ENCODE data around the gene GRK2. TPM values are rescaled to one million over a fixed set of nuclear protein-coding genes. Genes with fewer than 3 reads are reported as not detected.

GRK2 gene
- total RNA-seq, 4 donors from 2014 or later = 44.0 to 76.9 (median 64.8) TPM

DNA sequence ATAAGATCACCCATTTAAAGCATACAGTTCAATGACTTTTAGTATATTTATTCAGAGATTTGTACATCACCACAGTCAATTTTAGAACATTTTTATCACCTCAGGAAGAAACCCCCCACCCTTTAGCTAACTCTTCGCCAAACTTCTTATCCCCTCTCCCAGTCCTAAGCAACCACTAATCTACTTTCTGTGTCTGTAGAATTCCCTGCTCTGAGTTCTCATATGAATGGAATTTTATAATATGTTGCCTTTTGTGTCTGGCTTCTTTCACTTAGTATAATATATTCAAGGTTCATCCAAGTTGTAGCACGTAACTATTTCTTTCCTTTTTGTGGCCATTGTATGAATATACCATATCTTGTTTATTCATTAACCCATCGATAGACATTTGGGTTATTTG, 26.4 kb downstream of the GRK2 start:
- H3K27ac ChIP-seq = no peak overlapping the region
- WGBS, 2 donors (ENCODE audit: low coverage in 1 of 2) = 22 to 39% methylated on average over 3 of the region's 3 CpGs

DNA sequence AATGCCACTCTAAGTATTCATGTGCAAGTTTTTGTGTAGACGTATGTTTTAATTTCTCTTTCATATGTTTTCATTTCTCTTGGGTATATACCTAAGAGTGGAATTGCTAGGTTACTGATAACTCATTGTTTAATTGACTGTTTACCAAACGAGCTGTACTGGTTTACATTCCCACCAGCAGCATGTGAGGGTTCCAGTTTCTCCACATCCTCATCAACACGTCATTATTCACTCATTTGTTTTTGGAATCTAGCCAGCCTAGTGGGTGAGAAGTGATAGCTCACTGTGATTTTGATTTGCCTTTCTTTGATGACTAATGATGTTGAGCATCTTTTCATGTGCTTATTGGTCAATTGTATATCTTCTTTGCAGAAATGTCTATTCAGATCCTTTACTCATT, 26.8 kb downstream of the GRK2 start:
- 0 to 19% methylated on average over 3 of the region's 3 CpGs for WGBS, 2 donors (ENCODE audit: low coverage in 1 of 2)
- TF ChIP-seq, protein P1, sequence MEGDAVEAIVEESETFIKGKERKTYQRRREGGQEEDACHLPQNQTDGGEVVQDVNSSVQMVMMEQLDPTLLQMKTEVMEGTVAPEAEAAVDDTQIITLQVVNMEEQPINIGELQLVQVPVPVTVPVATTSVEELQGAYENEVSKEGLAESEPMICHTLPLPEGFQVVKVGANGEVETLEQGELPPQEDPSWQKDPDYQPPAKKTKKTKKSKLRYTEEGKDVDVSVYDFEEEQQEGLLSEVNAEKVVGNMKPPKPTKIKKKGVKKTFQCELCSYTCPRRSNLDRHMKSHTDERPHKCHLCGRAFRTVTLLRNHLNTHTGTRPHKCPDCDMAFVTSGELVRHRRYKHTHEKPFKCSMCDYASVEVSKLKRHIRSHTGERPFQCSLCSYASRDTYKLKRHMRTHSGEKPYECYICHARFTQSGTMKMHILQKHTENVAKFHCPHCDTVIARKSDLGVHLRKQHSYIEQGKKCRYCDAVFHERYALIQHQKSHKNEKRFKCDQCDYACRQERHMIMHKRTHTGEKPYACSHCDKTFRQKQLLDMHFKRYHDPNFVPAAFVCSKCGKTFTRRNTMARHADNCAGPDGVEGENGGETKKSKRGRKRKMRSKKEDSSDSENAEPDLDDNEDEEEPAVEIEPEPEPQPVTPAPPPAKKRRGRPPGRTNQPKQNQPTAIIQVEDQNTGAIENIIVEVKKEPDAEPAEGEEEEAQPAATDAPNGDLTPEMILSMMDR (IDR thresholded peaks at IDR 0.05) = no peak
- TF ChIP-seq EP300 (IDR thresholded peaks at IDR 0.05) (no peak), POLR2A (IDR thresholded peaks at IDR 0.05) (no peak), POLR2AphosphoS5 (IDR thresholded peaks at IDR 0.05) (no peak)
- Histone ChIP-seq H3K4me1 (peaks cover 0 to 47% (median 19%) of the 10 kb centered on the region in 3 donors), H3K27ac (no peak overlapping the region), H3K36me3 (peaks cover 0 to 62% of the 10 kb centered on the region in 2 donors), H3K9me3 (peaks cover 0 to 10% (median 0%) of the 10 kb centered on the region in 3 donors), H3K27me3 (no peaks in the 10 kb centered on the region), H3K4me3 (no peak overlapping the region)
- ATAC-seq = no peak

More for the DNA sequence above, 26.4 kb downstream of the GRK2 start:
- Histone ChIP-seq H3K9me3 (peaks cover 0 to 10% (median 0%) of the 10 kb centered on the region in 3 donors), H3K27me3 (no peaks in the 10 kb centered on the region), H3K36me3 (peaks cover 0 to 58% of the 10 kb centered on the region in 2 donors), H3K4me3 (no peak overlapping the region), H3K4me1 (peaks cover 0 to 52% (median 23%) of the 10 kb centered on the region in 3 donors)
- no peak for ATAC-seq
- no peak for TF ChIP-seq POLR2A (IDR thresholded peaks at IDR 0.05)
- TF ChIP-seq, protein P1 (IDR thresholded peaks at IDR 0.05) = no peak
- TF ChIP-seq POLR2AphosphoS5 (IDR thresholded peaks at IDR 0.05) = no peak
- no peak for TF ChIP-seq EP300 (IDR thresholded peaks at IDR 0.05)

DNA sequence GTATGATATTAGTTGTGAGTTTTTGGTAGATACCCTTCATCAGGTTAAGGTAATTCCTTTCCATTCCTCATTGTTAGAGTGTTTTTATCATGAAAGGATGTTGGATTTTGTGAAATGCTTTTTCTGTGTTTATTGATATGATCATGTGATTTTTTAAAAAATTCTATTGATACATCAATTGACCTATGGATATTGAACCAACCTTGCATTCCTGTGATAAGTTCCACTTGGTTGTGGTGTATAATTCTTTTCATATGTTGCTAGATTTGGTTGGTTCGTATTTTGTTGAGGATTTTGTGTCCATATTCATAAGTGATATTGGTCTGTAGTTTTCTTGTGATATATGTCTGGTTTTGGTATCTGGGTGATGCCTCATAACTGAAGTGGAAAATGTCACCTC, 29.6 kb downstream of the GRK2 start:
- peaks cover 0 to 10% (median 0%) of the 10 kb centered on the region in 3 donors for H3K9me3 ChIP-seq
- 100% methylated on average over 1 of the region's 1 CpG for WGBS, 2 donors (ENCODE audit: low coverage in 1 of 2)
- no peak overlapping the region for H3K4me3 ChIP-seq
- ATAC-seq = no peak
- H3K4me1 ChIP-seq = peaks cover 0 to 29% (median 6%) of the 10 kb centered on the region in 3 donors
- no peak for TF ChIP-seq EP300 (IDR thresholded peaks at IDR 0.05)
- TF ChIP-seq, protein P1 (IDR thresholded peaks at IDR 0.05) = no peak
- TF ChIP-seq POLR2AphosphoS5 (IDR thresholded peaks at IDR 0.05) = no peak
- no peak for TF ChIP-seq POLR2A (IDR thresholded peaks at IDR 0.05)
- no peaks in the 10 kb centered on the region for H3K27me3 ChIP-seq
- no peak overlapping the region for H3K27ac ChIP-seq
- H3K36me3 ChIP-seq = peaks cover 0 to 83% of the 10 kb centered on the region in 2 donors

DNA sequence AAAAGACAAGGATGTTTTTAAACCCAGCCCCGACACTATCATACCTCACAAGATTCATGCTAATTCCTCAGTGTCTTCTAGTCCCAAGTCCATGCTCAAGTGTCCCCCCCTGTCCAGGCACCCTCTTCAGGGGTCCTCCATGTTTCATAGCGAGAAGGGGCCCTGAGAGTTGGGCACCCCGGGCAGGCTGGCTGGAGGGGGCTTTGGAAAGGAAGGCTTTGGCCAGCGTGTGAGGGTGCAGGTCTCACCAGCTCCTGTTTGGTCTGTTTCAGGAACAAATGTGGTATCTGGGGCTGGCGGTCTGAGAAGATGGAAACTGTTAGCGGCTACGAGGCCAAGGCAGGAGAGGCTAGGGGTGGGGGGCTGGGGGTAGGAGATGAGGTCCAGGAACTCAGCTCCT, 32.5 kb downstream of the GRK2 start:
- no peaks in the 10 kb centered on the region for H3K27me3 ChIP-seq
- 80 to 89% methylated on average over 1 of the region's 7 CpGs for WGBS, 2 donors (ENCODE audit: low coverage in 1 of 2)
- H3K27ac ChIP-seq = no peak overlapping the region
- H3K36me3 ChIP-seq = peaks cover 0 to 79% of the 10 kb centered on the region in 2 donors
- TF ChIP-seq, protein P1 (IDR thresholded peaks at IDR 0.05) = no peak
- no peak for TF ChIP-seq POLR2AphosphoS5 (IDR thresholded peaks at IDR 0.05)
- TF ChIP-seq POLR2A (IDR thresholded peaks at IDR 0.05) = no peak
- TF ChIP-seq EP300 (IDR thresholded peaks at IDR 0.05) = no peak
- peaks cover 0 to 19% (median 9%) of the 10 kb centered on the region in 3 donors for H3K4me1 ChIP-seq
- peaks cover 0 to 10% (median 0%) of the 10 kb centered on the region in 3 donors for H3K9me3 ChIP-seq
- ATAC-seq = no peak
- no peak overlapping the region for H3K4me3 ChIP-seq

DNA sequence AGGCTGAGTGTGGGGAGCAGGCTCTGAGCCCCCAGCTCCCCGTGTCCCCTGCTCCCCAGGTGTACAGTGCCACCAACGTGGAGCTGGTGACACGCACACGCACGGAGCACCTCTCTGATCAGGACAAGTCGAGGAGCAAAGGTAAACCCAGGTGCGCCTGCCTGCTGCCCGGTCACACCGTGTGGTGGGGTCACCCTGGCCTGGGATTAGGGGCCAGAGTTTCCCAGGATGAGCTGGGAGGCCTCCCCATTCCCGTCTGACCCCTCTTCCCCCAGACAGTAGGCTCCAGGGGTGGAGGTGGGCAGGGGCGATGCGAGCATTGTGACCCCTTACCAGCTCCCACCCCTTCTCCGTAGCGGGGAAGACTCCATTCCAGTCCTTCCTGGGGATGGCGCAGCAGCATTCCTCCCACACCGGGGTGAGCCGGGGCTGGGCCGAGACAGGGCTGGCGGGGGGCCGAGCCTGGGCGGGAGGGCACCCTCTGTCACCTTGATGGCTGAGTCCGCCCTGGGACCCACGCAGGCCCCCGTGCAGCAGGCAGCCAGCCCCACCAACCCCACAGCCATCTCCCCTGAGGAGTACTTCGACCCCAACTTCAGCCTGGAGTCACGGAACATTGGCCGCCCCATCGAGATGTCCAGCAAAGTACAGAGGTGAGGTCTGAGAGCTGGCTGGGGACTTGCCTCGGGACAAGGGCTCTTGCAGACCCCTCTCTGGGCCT, 33.4 kb downstream of the GRK2 start:
- peaks cover 0 to 72% of the 10 kb centered on the region in 2 donors for H3K36me3 ChIP-seq
- ATAC-seq = no peak
- peaks cover 0 to 10% (median 0%) of the 10 kb centered on the region in 3 donors for H3K9me3 ChIP-seq
- TF ChIP-seq, protein P1 (IDR thresholded peaks at IDR 0.05) = no peak
- TF ChIP-seq POLR2AphosphoS5 (IDR thresholded peaks at IDR 0.05) (no peak), POLR2A (IDR thresholded peaks at IDR 0.05) (no peak), EP300 (IDR thresholded peaks at IDR 0.05) (no peak)
- no peak overlapping the region for H3K27ac ChIP-seq
- WGBS, 2 donors (ENCODE audit: low coverage in 1 of 2) = no CpG with 5 or more reads among the region's 29 CpGs
- no peaks in the 10 kb centered on the region for H3K27me3 ChIP-seq
- no peak overlapping the region for H3K4me3 ChIP-seq
- peaks cover 0 to 28% (median 15%) of the 10 kb centered on the region in 3 donors for H3K4me1 ChIP-seq
